ENCODE results near the gene NYAP1. TPM values are rescaled to one million over a fixed set of nuclear protein-coding genes. Genes with fewer than 3 reads are reported as not detected.

The NYAP1 gene
- total and polyA plus RNA-seq, 2 of the 8 experiments (the other 6 are each of a cell fraction or from before 2014, with no cell fraction given) = 1.9 to 4.6 TPM

DNA sequence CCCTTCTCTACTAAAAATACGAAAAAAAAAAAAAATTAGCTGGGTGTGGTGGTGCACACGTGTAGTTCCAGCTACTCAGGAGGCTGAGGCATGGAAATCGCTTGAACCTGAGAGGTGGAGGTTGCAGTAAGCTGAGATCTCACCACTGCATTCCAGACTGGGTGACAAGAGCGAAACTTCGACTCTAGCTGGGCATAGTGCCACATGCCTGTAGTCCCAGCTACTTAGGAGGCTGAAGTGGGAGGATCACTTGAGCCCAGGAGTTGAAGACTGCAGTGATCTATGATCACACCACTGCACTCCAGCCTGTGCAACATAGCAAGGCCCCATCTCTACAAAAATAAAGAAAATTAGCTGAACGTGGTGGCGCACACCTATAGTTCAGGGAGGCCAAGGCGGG lies 18.4 kb upstream of the NYAP1 start (continued):
- no peak for TF ChIP-seq POU5F1 (IDR thresholded peaks at IDR 0.05; ENCODE audit: low read depth, low read length)
- TF ChIP-seq CHD2 (IDR thresholded peaks at IDR 0.05; ENCODE audit: low read length) = no peak
- TF ChIP-seq HDAC2 (IDR thresholded peaks at IDR 0.05; ENCODE audit: borderline replicate concordance in 1 of 2, low read depth in 2 of 2, low read length in 2 of 2) = no peak
- no peak for TF ChIP-seq TAF1 (IDR thresholded peaks at IDR 0.05; ENCODE audit: low read depth, low read length)

Measured in H1 (cell line).